A549 (cell line): ENCODE measurements around the gene PCNT. TPM values are rescaled to one million over a fixed set of nuclear protein-coding genes. Genes with fewer than 3 reads are reported as not detected.
A peak's percentile ranks its signal among the peaks of the same experiment; 100 is the strongest.

Experiments
- ATAC-seq, 2 experiments: fragments of 200-7000 bp in 1 of 2; fragments of >200 bp in 1 of 2; cut with Nextera tagmentation in 1 of 2; cut with Tn5 transposase in 1 of 2; 3 replicates each; pipeline versions ENCODE4 v1.8.0 to v1.9.1; 2018 to 2020; ENCODE audit warnings: mild to moderate bottlenecking in 1 of 2, moderate library complexity in 1 of 2
- CTCF ChIA-PET: fragments of 300-600 bp; sonication (Branson Sonifier 250); formaldehyde crosslinking; extraction: SDS; loops from one replicate; lab custom pipeline; 2021; ENCODE audit warnings: antibody characterized with exemption, inconsistent platforms; lab: Yijun Ruan, JAX
- POLR2A ChIA-PET: fragments of 350-600 bp; formaldehyde crosslinking; extraction: SDS; loops from one replicate; lab custom pipeline; 2021; ENCODE audit warnings: antibody characterized with exemption, inconsistent platforms; lab: Yijun Ruan, JAX
- DNase-seq, 2 experiments: peaks; one replicate each; pipeline versions ENCODE4 v3.0.0 to v3.0.0-alpha.2; 2011 to 2016; ENCODE audit warnings: low read depth in 1 of 2, low spot score in 1 of 2
- FAIRE-seq: peaks from 2 replicates; lab custom pipeline; 2011; peaks lifted over from hg19 to GRCh38; lab: Jason Lieb, UNC
- H3K27ac ChIP-seq, 2 experiments: fragments of >200 bp; sonication (Bioruptor Twin); formaldehyde crosslinking; 3 replicates each; pipeline ENCODE4 v1.5.1; 2016 to 2017
- H3K4me1 ChIP-seq: fragments of >200 bp; sonication (Bioruptor Twin); formaldehyde crosslinking; 3 replicates; pipeline ENCODE4 v1.6.1; 2016
- H3K4me2 ChIP-seq: fragments of >200 bp; sonication (Bioruptor Twin); formaldehyde crosslinking; 3 replicates; pipeline ENCODE4 v1.6.1; 2016
- H3K4me3 ChIP-seq: fragments of >200 bp; sonication (Bioruptor Twin); formaldehyde crosslinking; 3 replicates; pipeline ENCODE4 v1.5.1; 2016
- H3K9me3 ChIP-seq: fragments of >200 bp; sonication (Bioruptor Twin); formaldehyde crosslinking; 3 replicates; pipeline ENCODE4 v1.6.1; 2016
- CHD4 ChIP-seq: fragments of 200-600 bp; sonication (generic); IDR thresholded peaks from 2 replicates; pipeline ENCODE4 v1.6.1; 2016; ENCODE audit warnings: antibody characterized with exemption, mild to moderate bottlenecking, borderline replicate concordance
- EP300 ChIP-seq, 2 experiments: fragments of >200 bp; sonication (Bioruptor Twin); formaldehyde crosslinking; IDR thresholded peaks; 2 replicates in 1 of 2; 3 replicates in 1 of 2; pipeline ENCODE4 v1.6.1; 2016 to 2017
- ESRRA ChIP-seq: fragments of 150-350 bp; IDR thresholded peaks from 2 replicates; pipeline ENCODE4 v1.6.1; 2014; ENCODE audit warnings: mild to moderate bottlenecking, low read length, borderline replicate concordance
- FOSB ChIP-seq: fragments of 250-450 bp; sonication (Bioruptor Pico); IDR thresholded peaks from 2 replicates; pipeline ENCODE4 v1.5.0; 2020; ENCODE audit warnings: mild to moderate bottlenecking, moderate library complexity
- FOSL2 ChIP-seq, 2 experiments: fragments of 450-650 bp in 1 of 2; fragments of >200 bp in 1 of 2; sonication (Bioruptor Twin) in 1 of 2; formaldehyde crosslinking; IDR thresholded peaks; 2 replicates each; pipeline versions ENCODE4 v1.5.0 to v1.6.1; 2016 to 2020; ENCODE audit warnings: mild to moderate bottlenecking in 1 of 2, moderate library complexity in 1 of 2
- FOXS1 ChIP-seq: fragments of 250-450 bp; sonication (Bioruptor Pico); IDR thresholded peaks from 2 replicates; pipeline ENCODE4 v1.5.0; 2020; ENCODE audit warnings: mild to moderate bottlenecking, moderate library complexity
- GATA3 ChIP-seq: IDR thresholded peaks from 2 replicates; pipeline ENCODE4 v1.6.1; 2012; ENCODE audit warnings: borderline replicate concordance
- HEYL ChIP-seq: fragments of 250-450 bp; sonication (Bioruptor Pico); IDR thresholded peaks from 2 replicates; pipeline ENCODE4 v1.8.0; 2021; ENCODE audit warnings: mild to moderate bottlenecking, moderate library complexity
- JUNB ChIP-seq: fragments of >200 bp; sonication (Bioruptor Twin); formaldehyde crosslinking; IDR thresholded peaks from 2 replicates; pipeline ENCODE4 v1.6.1; 2016
- MAFK ChIP-seq: fragments of 450-650 bp; IDR thresholded peaks from 2 replicates; pipeline ENCODE4 v1.6.1; 2014; ENCODE audit not compliant: partially characterized antibody
- NFE2L2 ChIP-seq: fragments of 150-350 bp; conservative IDR thresholded peaks from 2 replicates; pipeline ENCODE4 v1.6.1; 2014; ENCODE audit warnings: low read length
- POLR2AphosphoS2 ChIP-seq: conservative IDR thresholded peaks from 2 replicates; pipeline ENCODE4 v1.6.1; 2012; ENCODE audit warnings: low read length, improper control_type of control experiment, inconsistent platforms
- RARB ChIP-seq: fragments of 250-450 bp; sonication (Bioruptor Pico); IDR thresholded peaks from 2 replicates; pipeline ENCODE4 v1.8.0; 2021; ENCODE audit warnings: mild to moderate bottlenecking, moderate library complexity
- RFX5 ChIP-seq: fragments of 450-650 bp; IDR thresholded peaks from 2 replicates; pipeline ENCODE4 v1.7.1; 2014; ENCODE audit warnings: antibody characterized with exemption, mild to moderate bottlenecking, moderate library complexity
- SMC3 ChIP-seq: fragments of >200 bp; sonication (Bioruptor Twin); formaldehyde crosslinking; IDR thresholded peaks from 3 replicates; pipeline ENCODE4 v1.6.1; 2018; ENCODE audit warnings: inconsistent platforms
- SREBF2 ChIP-seq: fragments of 450-650 bp; IDR thresholded peaks from 2 replicates; pipeline ENCODE4 v1.6.1; 2014; ENCODE audit warnings: mild to moderate bottlenecking, moderate library complexity
- TP53 ChIP-seq: fragments of 250-450 bp; sonication (Bioruptor Pico); IDR thresholded peaks from 2 replicates; pipeline ENCODE4 v1.5.0; 2021; ENCODE audit warnings: mild to moderate bottlenecking, moderate library complexity
- ZC3H11A ChIP-seq: fragments of 450-650 bp; IDR thresholded peaks from 2 replicates; pipeline ENCODE4 v1.6.1; 2014; ENCODE audit warnings: antibody characterized with exemption, mild to moderate bottlenecking
- WGBS: methylation state at CpG from one replicate; pipeline ENCODE4 v1.1.6; 2017; ENCODE audit errors: missing lambda C conversion rate; 5-methylcytosine and 5-hydroxymethylcytosine counted together
- polyA plus RNA-seq, 4 experiments: library from polyadenylated mRNA; depleted of rRNA in 3 of 4; stranded (reverse); fragments of >200 nt; fragmentation: RNase III in 1 of 4; extraction: RNeasy Plus Mini Kit Qiagen cat#74134 plus additional on column Dnase treatment in 1 of 4; gene quantifications; 2 replicates in 3 of 4; 3 replicates in 1 of 4; pipeline ENCODE4 v1.2.3, GENCODE V29; 2011 to 2017
- TF ChIP-seq, protein P1 (sequence below): fragments of >200 bp; sonication (Bioruptor Twin); formaldehyde crosslinking; IDR thresholded peaks from 3 replicates; pipeline ENCODE4 v1.6.1; 2016
- TF ChIP-seq, protein P2 (sequence below): IDR thresholded peaks from 2 replicates; pipeline ENCODE4 v1.6.1; 2012; ENCODE audit warnings: low read depth, borderline replicate concordance
- TF ChIP-seq, protein P3 (sequence below): IDR thresholded peaks from 2 replicates; pipeline ENCODE4 v1.6.1; 2012
- TF ChIP-seq, protein P4 (sequence below): fragments of 250-450 bp; sonication (Bioruptor Pico); IDR thresholded peaks from 2 replicates; pipeline ENCODE4 v1.5.0; 2021; ENCODE audit warnings: mild to moderate bottlenecking, moderate library complexity, borderline replicate concordance
- TF ChIP-seq, protein P5 (sequence below): fragments of >200 bp; sonication (Bioruptor Twin); formaldehyde crosslinking; IDR thresholded peaks from 2 replicates; pipeline ENCODE4 v1.6.1; 2016

The PCNT gene
- polyA plus RNA-seq, 2 of the 4 experiments (the other 2 are of a cell fraction), result 11.1 to 14.6 TPM

DNA sequence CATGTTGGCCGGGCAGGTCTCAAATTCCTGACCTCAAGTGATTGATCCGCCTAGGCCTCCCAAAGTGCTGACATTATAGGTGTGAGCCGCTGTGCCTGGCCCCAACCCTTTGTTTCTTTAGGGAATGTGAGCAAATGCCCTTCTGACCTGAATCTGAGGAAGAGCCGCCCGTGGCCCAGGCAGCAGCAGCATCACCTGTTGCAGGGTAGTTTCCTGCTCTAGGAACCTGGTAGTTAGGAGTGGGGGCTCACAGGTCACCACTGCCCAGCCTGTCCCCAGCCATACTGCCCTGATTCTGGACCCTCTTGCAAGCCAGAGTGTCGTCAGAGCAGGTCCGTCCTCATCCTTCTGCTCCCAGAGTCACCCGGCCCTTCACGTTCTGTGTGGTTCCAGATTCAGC, 24.8 kb upstream of the PCNT start:
- no peak overlapping the region for H3K27ac ChIP-seq
- no peak for TF ChIP-seq FOXS1 (CRISPR knock-in tag)
- TF ChIP-seq MAFK, result no peak
- no peak for TF ChIP-seq FOSL2 (IDR thresholded peaks at IDR 0.05)
- TF ChIP-seq FOSL2 (CRISPR knock-in tag; IDR thresholded peaks at IDR 0.05), result no peak
- TF ChIP-seq RFX5, result peak; percentile 40; the same call in 1 of the 2 replicates
- TF ChIP-seq RARB, result no peak
- no peak for TF ChIP-seq SMC3
- TF ChIP-seq, protein P1, sequence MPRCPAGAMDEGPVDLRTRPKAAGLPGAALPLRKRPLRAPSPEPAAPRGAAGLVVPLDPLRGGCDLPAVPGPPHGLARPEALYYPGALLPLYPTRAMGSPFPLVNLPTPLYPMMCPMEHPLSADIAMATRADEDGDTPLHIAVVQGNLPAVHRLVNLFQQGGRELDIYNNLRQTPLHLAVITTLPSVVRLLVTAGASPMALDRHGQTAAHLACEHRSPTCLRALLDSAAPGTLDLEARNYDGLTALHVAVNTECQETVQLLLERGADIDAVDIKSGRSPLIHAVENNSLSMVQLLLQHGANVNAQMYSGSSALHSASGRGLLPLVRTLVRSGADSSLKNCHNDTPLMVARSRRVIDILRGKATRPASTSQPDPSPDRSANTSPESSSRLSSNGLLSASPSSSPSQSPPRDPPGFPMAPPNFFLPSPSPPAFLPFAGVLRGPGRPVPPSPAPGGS, result no peak
- TF ChIP-seq, protein P2, sequence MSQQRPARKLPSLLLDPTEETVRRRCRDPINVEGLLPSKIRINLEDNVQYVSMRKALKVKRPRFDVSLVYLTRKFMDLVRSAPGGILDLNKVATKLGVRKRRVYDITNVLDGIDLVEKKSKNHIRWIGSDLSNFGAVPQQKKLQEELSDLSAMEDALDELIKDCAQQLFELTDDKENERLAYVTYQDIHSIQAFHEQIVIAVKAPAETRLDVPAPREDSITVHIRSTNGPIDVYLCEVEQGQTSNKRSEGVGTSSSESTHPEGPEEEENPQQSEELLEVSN, result no peak
- TF ChIP-seq, all 56 proteins: peak for 1
- Histone ChIP-seq H3K4me1 (no peaks in the 10 kb centered on the region), H3K4me3 (no peak overlapping the region), H3K9me3 (no peaks in the 10 kb centered on the region), H3K4me2 (no peak overlapping the region)
- ATAC-seq, result no peak
- ChIA-PET POLR2A (no interaction called here), CTCF (no interaction called here)
- 85% methylated on average over 9 of the region's 9 CpGs for WGBS
- FAIRE-seq, result no peak
- no peak for DNase-seq

DNA sequence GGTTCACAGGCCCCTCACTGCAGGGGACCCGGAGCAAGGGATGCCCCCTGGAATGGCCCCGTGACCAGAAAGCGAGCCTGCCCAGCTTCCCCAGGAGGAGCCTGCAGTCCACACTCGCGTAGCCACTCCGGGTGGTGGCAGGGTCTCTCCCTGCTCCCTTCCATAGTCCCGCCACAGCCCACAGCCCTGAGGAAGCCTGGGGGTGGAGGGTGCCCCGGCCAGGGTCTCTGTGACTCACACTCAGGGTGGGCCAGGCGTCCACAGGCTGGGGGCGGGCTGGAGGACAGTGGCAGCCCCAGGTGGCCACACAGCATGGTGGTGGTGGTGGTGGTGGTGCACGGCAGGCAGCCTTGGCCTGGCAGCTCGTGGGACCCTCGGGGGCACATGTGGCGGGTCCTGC, 22.2 kb upstream of the PCNT start:
- 100% methylated on average over 1 of the region's 14 CpGs for WGBS
- no peak for DNase-seq
- Histone ChIP-seq H3K4me1 (no peaks in the 10 kb centered on the region), H3K27ac (no peak overlapping the region), H3K4me3 (no peak overlapping the region), H3K9me3 (no peaks in the 10 kb centered on the region), H3K4me2 (no peak overlapping the region)
- CTCF ChIA-PET, result interaction anchor here (1.2 kb wide), 1 partner anchor 13 kb away, joined by 3 read pairs; no protein-coding TSS in a partner anchor
- POLR2A ChIA-PET, result no interaction called here
- TF ChIP-seq, protein P3, sequence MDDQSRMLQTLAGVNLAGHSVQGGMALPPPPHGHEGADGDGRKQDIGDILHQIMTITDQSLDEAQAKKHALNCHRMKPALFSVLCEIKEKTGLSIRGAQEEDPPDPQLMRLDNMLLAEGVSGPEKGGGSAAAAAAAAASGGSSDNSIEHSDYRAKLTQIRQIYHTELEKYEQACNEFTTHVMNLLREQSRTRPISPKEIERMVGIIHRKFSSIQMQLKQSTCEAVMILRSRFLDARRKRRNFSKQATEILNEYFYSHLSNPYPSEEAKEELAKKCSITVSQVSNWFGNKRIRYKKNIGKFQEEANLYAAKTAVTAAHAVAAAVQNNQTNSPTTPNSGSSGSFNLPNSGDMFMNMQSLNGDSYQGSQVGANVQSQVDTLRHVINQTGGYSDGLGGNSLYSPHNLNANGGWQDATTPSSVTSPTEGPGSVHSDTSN, result no peak
- TF ChIP-seq POLR2AphosphoS2 (no peak), CHD4 (no peak)
- ATAC-seq, result no peak
- no peak for FAIRE-seq

DNA sequence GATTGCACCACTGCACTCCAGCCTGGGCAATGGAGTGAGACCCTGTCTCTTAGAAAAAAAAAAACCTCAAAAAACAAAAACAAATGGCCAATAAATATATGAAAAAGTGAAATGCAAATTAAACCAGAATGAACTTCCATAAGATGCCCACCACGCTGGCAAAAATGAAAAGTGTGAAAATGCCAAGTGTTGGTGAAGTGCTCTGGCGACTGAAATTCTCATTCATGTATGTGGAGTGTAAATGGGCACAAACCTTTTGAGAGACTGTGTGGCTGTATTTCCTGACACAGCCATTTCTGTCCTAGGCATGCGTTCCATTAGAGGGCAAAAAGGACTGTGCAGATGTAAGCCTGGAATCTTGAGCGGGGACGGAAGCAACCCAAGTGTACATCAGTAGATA, 19.5 kb upstream of the PCNT start:
- DNase-seq (no peak), ATAC-seq (no peak)
- CTCF ChIA-PET, result no interaction called here
- Histone ChIP-seq H3K4me3 (no peak overlapping the region), H3K9me3 (no peaks in the 10 kb centered on the region)
- 97% methylated on average over 5 of the region's 5 CpGs for WGBS
- POLR2A ChIA-PET, result no interaction called here
- TF ChIP-seq SREBF2, result no peak
- TF ChIP-seq, all 56 proteins: peak for 0
- no peaks in the 10 kb centered on the region for H3K4me1 ChIP-seq
- no peak overlapping the region for H3K4me2 ChIP-seq
- FAIRE-seq, result no peak
- H3K27ac ChIP-seq, result no peak overlapping the region

DNA sequence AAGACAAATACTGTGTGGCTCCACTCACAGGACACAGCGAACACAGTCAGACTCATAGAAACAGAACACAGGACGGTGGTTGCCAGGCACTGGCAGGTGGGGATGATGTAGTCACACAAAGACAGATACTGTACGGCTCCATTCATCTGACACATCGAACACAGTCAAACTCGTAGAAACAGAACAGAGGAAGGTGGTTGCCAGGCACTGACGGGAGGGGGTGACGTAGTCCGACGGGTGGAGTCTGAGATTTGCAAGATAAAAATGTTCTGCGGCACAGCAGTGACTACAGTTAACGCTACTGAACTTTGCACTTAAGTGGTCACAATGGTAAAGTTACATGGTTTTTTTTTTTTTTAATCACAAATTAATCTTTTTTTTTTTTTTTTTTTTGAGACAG, 19.0 kb upstream of the PCNT start:
- H3K4me3 ChIP-seq, result no peak overlapping the region
- no peaks in the 10 kb centered on the region for H3K4me1 ChIP-seq
- FAIRE-seq (no peak), ATAC-seq (no peak), DNase-seq (no peak)
- H3K9me3 ChIP-seq, result no peaks in the 10 kb centered on the region
- 93% methylated on average over 11 of the region's 11 CpGs for WGBS
- ChIA-PET CTCF (no interaction called here), POLR2A (no interaction called here)
- TF ChIP-seq EP300 (IDR thresholded peaks at IDR 0.05) (no peak), NFE2L2 (no peak)
- no peak overlapping the region for H3K27ac ChIP-seq
- no peak overlapping the region for H3K4me2 ChIP-seq

DNA sequence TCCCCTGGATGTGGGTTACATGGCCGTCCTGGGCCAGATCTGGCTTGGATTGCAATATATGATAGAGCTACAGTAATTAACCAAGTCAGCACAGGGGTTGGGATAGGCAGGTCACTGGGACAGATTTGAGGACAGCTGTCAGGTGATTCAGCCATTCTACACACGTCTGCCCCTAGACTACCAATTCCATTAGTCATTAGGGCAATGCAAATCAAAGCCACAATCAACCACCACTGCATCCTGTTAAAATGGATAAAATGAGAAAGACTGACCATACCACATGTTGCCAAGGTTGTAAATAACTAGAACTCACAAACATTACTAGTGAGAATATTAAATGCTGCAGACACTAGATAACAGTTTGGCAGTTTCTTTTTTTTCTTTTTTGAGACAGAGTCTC, 16.3 kb upstream of the PCNT start:
- ATAC-seq (no peak), FAIRE-seq (no peak), DNase-seq (no peak)
- ChIA-PET POLR2A (no interaction called here), CTCF (no interaction called here)
- WGBS, result 54% methylated on average over 2 of the region's 2 CpGs
- Histone ChIP-seq H3K4me1 (no peaks in the 10 kb centered on the region), H3K27ac (no peak overlapping the region), H3K4me3 (no peak overlapping the region), H3K4me2 (no peak overlapping the region), H3K9me3 (no peaks in the 10 kb centered on the region)
- TF ChIP-seq HEYL (no peak), GATA3 (no peak), FOSB (no peak), JUNB (no peak), RARB (no peak), MAFK (no peak), POLR2AphosphoS2 (no peak), TP53 (CRISPR knock-in tag) (no peak), ZC3H11A (no peak), SREBF2 (no peak), ESRRA (no peak)
- TF ChIP-seq, protein P4, sequence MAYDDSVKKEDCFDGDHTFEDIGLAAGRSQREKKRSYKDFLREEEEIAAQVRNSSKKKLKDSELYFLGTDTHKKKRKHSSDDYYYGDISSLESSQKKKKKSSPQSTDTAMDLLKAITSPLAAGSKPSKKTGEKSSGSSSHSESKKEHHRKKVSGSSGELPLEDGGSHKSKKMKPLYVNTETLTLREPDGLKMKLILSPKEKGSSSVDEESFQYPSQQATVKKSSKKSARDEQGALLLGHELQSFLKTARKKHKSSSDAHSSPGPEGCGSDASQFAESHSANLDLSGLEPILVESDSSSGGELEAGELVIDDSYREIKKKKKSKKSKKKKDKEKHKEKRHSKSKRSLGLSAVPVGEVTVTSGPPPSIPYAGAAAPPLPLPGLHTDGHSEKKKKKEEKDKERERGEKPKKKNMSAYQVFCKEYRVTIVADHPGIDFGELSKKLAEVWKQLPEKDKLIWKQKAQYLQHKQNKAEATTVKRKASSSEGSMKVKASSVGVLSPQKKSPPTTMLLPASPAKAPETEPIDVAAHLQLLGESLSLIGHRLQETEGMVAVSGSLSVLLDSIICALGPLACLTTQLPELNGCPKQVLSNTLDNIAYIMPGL, result no peak
- TF ChIP-seq, protein P5, sequence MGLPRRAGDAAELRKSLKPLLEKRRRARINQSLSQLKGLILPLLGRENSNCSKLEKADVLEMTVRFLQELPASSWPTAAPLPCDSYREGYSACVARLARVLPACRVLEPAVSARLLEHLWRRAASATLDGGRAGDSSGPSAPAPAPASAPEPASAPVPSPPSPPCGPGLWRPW, result no peak
